GM19239 (cell line): ENCODE results near the gene STK40.
A peak's percentile ranks its signal among the peaks of the same experiment; 100 is the strongest.

Experiments
- DNase-seq: peaks from one replicate; pipeline ENCODE4 v3.0.0; 2011; ENCODE audit warnings: low spot score; ENCODE audit not compliant: insufficient read length
- FAIRE-seq: peaks from 2 replicates; lab custom pipeline; 2011; peaks lifted over from hg19 to GRCh38; lab: Jason Lieb, UNC

STK40 gene

GRCh38 chr1:36322786-36323635, 62.7 kb downstream of the STK40 start:
- DNase-seq (peak; percentile 63), FAIRE-seq (peak; percentile 35)

GRCh38 chr1:36322041-36322785, 63.5 kb downstream of the STK40 start:
- no peak for FAIRE-seq
- no peak for DNase-seq

- FAIRE-seq (peak; percentile 8), DNase-seq (no peak)
Observed at GRCh38 chr1:36321119-36321951, 64.4 kb downstream of the STK40 start.

- DNase-seq (no peak), FAIRE-seq (no peak)
Observed at GRCh38 chr1:36320767-36321118, 65.0 kb downstream of the STK40 start.

- FAIRE-seq (peak; percentile 42), DNase-seq (no peak)
Observed at GRCh38 chr1:36320291-36320761, 65.4 kb downstream of the STK40 start.

GRCh38 chr1:36309397-36309796, 76.3 kb downstream of the STK40 start:
- FAIRE-seq (no peak), DNase-seq (no peak)

- DNase-seq (no peak), FAIRE-seq (peak; percentile 33)
Observed at GRCh38 chr1:36307601-36308330, 78.0 kb downstream of the STK40 start.

- DNase-seq (peak; percentile 97), FAIRE-seq (peak; percentile 90)
Observed at GRCh38 chr1:36306902-36307456, 78.7 kb downstream of the STK40 start.

- no peak for DNase-seq
- FAIRE-seq, result no peak
Observed at GRCh38 chr1:36306210-36306901, 79.4 kb downstream of the STK40 start, which contains the start of gene SH3D21. SH3D21 (plus strand) TSS chr1:36306368; CDS start chr1:36306421, 53 bp downstream.

GRCh38 chr1:36305915-36306209, 79.9 kb downstream of the STK40 start:
- no peak for DNase-seq
- no peak for FAIRE-seq

- DNase-seq (no peak), FAIRE-seq (peak; percentile 87)
Observed at GRCh38 chr1:36304970-36305914, 80.5 kb downstream of the STK40 start.

GRCh38 chr1:36304521-36304920, 81.2 kb downstream of the STK40 start:
- DNase-seq (no peak), FAIRE-seq (no peak)

GRCh38 chr1:36303650-36304360, 81.9 kb downstream of the STK40 start:
- DNase-seq, result no peak
- FAIRE-seq, result no peak

GRCh38 chr1:36303244-36303643, 82.5 kb downstream of the STK40 start:
- FAIRE-seq (no peak), DNase-seq (no peak)

GRCh38 chr1:36301220-36301619, 84.5 kb downstream of the STK40 start:
- no peak for FAIRE-seq
- no peak for DNase-seq

GRCh38 chr1:36300526-36300925, 85.2 kb downstream of the STK40 start:
- no peak for FAIRE-seq

GRCh38 chr1:36298640-36299039, 87.1 kb downstream of the STK40 start:
- no peak for FAIRE-seq
- DNase-seq, result no peak

More at GRCh38 chr1:36300526-36300925, 85.2 kb downstream of the STK40 start:
- DNase-seq, result no peak
